ENCODE measurements around the gene NMT1. TPM values are rescaled to one million over a fixed set of nuclear protein-coding genes. Genes with fewer than 3 reads are reported as not detected.

NMT1 gene
- total RNA-seq, 1 experiment from 2014 or later, result 152 TPM

- Mint-ChIP-seq H3K36me3 (peaks cover 3% of the 10 kb centered on the region; the same call in 1 of the 2 replicates), H3K4me3 (peak overlapping the region; percentile 98), H3K27ac (no peak overlapping the region; the same call in 1 of the 2 replicates), H3K27me3 (ENCODE audit: low read depth) (peaks cover 5% of the 10 kb centered on the region; the same call in 1 of the 2 replicates), H3K9me3 (no peaks in the 10 kb centered on the region), H3K4me1 (peaks cover 28% of the 10 kb centered on the region)
- CTCF ChIA-PET, result interaction anchor here (1.0 to 16.3 kb wide), 7 partner anchors 10 to 91 kb away, joined by 4 to 531 read pairs (median 7); partner anchors contain the start of genes ACBD4, HEXIM2 and PLCD3
- ATAC-seq (peak; percentile 3), DNase-seq (ENCODE audit: low spot score) (peak; percentile 56)
- POLR2A ChIA-PET, result interaction anchor here (0.6 to 3.1 kb wide), 7 partner anchors 9 to 101 kb away, joined by 3 to 16 read pairs (median 5); partner anchors contain the start of genes ACBD4, HEXIM2 and NMT1
- TF ChIP-seq ZNF416 (CRISPR knock-in tag; IDR thresholded peaks at IDR 0.05) (no peak), ZBTB43 (CRISPR knock-in tag; IDR thresholded peaks at IDR 0.05) (peak; percentile 44; the same call in 1 of the 2 replicates), ZBTB21 (CRISPR knock-in tag; IDR thresholded peaks at IDR 0.05; ENCODE audit: borderline replicate concordance) (0 out of 2 replicates have a peak, but pooled peaks have one; percentile 73), ZNF425 (CRISPR knock-in tag; conservative IDR thresholded peaks at IDR 0.05) (no peak), ZSCAN18 (CRISPR knock-in tag; IDR thresholded peaks at IDR 0.05) (no peak), OVOL2 (CRISPR knock-in tag; IDR thresholded peaks at IDR 0.05; ENCODE audit: borderline replicate concordance) (no peak), IRF1 (CRISPR knock-in tag; IDR thresholded peaks at IDR 0.05) (no peak), MXD4 (CRISPR knock-in tag; IDR thresholded peaks at IDR 0.05; ENCODE audit: borderline replicate concordance) (no peak), FOXP4 (CRISPR knock-in tag; IDR thresholded peaks at IDR 0.05) (no peak), USF1 (CRISPR knock-in tag; IDR thresholded peaks at IDR 0.05) (no peak), ZNF121 (CRISPR knock-in tag; IDR thresholded peaks at IDR 0.05) (0 out of 2 replicates have a peak, but pooled peaks have one; percentile 26), NR1H2 (CRISPR knock-in tag; IDR thresholded peaks at IDR 0.05) (no peak), ZNF232 (CRISPR knock-in tag; IDR thresholded peaks at IDR 0.05) (no peak), ZNF263 (CRISPR knock-in tag; IDR thresholded peaks at IDR 0.05; ENCODE audit: low read depth) (no peak), STAT6 (CRISPR knock-in tag; conservative IDR thresholded peaks at IDR 0.05; ENCODE audit: low read depth) (no peak), ATF6 (CRISPR knock-in tag; IDR thresholded peaks at IDR 0.05) (no peak), FOXP1 (CRISPR knock-in tag; IDR thresholded peaks at IDR 0.05; ENCODE audit: borderline replicate concordance) (no peak; the same call in 1 of the 2 replicates), MLX (CRISPR knock-in tag; IDR thresholded peaks at IDR 0.05) (no peak), E2F5 (CRISPR knock-in tag; IDR thresholded peaks at IDR 0.05) (no peak)
These were observed 83.3 kb downstream of the NMT1 start for GRCh38 chr17:45144199-45145034.
